ENCODE data around the gene PRMT9. TPM values are rescaled to one million over a fixed set of nuclear protein-coding genes. Genes with fewer than 3 reads are reported as not detected.

Gene PRMT9
- total RNA-seq, 1 experiment from 2014 or later = 10.5 TPM

DNA sequence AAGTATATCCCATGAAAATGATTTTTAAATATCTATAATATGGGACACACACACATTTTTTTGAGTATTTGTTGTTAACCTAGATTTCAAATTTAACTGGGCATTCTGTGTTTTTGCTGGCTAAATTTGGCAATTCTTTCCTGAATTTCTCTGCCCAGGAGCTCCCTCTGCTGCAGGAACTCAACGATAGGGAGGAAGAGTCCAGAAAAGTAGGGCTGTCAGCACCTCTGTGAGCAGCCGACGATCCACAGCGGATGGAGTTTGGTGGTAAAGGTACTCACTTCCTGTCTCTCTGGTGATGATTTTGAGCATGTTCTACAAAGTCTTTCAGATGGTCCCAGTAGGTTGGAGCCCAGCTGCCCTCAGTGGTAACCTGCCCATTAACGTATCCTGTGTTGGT lies 89.9 kb downstream of the PRMT9 start:
- Histone ChIP-seq H3K4me2 (ENCODE audit: insufficient read depth, insufficient read length, low read length) (no peak overlapping the region), H3T11ph (ENCODE audit: low read length) (no peak overlapping the region), H4K5ac (ENCODE audit: insufficient read length, low read depth, low read length) (no peak overlapping the region), H2BK20ac (ENCODE audit: low read depth, low read length, poor library complexity, severe bottlenecking) (no peak overlapping the region), H2BK120ac (ENCODE audit: low read depth, low read length, poor library complexity, severe bottlenecking) (no peak overlapping the region), H3K79me2 (ENCODE audit: insufficient read depth, low read length) (no peaks in the 10 kb centered on the region), H3K9ac (ENCODE audit: extremely low read depth, insufficient read length, low read length) (no peak overlapping the region), H2BK5ac (ENCODE audit: insufficient read length, low read length) (no peak overlapping the region), H3K4ac (ENCODE audit: low read depth, low read length) (no peak overlapping the region), H3K14ac (ENCODE audit: insufficient read depth, low read length) (no peak overlapping the region), H3K9me3 (ENCODE audit: control insufficient read depth, low read depth, low read length) (no peaks in the 10 kb centered on the region), H4K91ac (ENCODE audit: insufficient read length, low read depth, low read length) (no peak overlapping the region), H3K79me1 (ENCODE audit: insufficient read depth, low read depth, low read length, poor library complexity, severe bottlenecking) (no peaks in the 10 kb centered on the region), H3K23me2 (ENCODE audit: insufficient read length, low read depth, low read length, poor library complexity, severe bottlenecking) (no peaks in the 10 kb centered on the region), H3K27me3 (ENCODE audit: insufficient read depth, low read length) (no peaks in the 10 kb centered on the region), H2BK12ac (ENCODE audit: insufficient read length, low read depth, low read length) (no peak overlapping the region), H3K23ac (ENCODE audit: insufficient read length, low read depth, low read length) (no peak overlapping the region), H2BK15ac (ENCODE audit: low read depth, low read length) (no peak overlapping the region), H2AK5ac (ENCODE audit: insufficient read length, low read length) (no peak overlapping the region), H4K20me1 (ENCODE audit: control insufficient read depth, insufficient read depth, insufficient read length) (no peaks in the 10 kb centered on the region), H3K4me1 (ENCODE audit: insufficient read depth, low read length) (peaks cover 2% of the 10 kb centered on the region), H2AFZ (ENCODE audit: low read length) (no peak overlapping the region), H3K56ac (ENCODE audit: insufficient read length, low read depth, low read length) (no peak overlapping the region), H4K8ac (replicated peaks; ENCODE audit: insufficient read length, low read depth, low read length) (no peak overlapping the region), H3K27ac (ENCODE audit: insufficient read length, low read depth, low read length) (no peak overlapping the region), H3K18ac (ENCODE audit: insufficient read length, low read depth, low read length) (no peak overlapping the region)
- no peaks in the 10 kb centered on the region for H3K36me3 Mint-ChIP-seq (ENCODE audit: insufficient read depth in 1 of 3, low read depth in 3 of 3)
- peak; percentile 46; the same call in 2 of the 3 replicates for TF ChIP-seq CTCF (conservative IDR thresholded peaks at IDR 0.05)
- no peak for DNase-seq
- H3K4me3 Mint-ChIP-seq = no peak overlapping the region
- no peaks in the 10 kb centered on the region for H3K9me3 Mint-ChIP-seq
- no CpG with 5 or more reads among the region's 5 CpGs for WGBS (ENCODE audit: extremely low coverage, insufficient read length, low lambda C conversion rate)
- peaks cover 3 to 7% of the 10 kb centered on the region in 2 experiments; a peak in 2 of 4 replicates for H3K4me1 Mint-ChIP-seq
- H3K27me3 Mint-ChIP-seq (ENCODE audit: low read depth) = no peaks in the 10 kb centered on the region
- H3K27ac Mint-ChIP-seq = no peak overlapping the region

All from H9 (cell line).